GM12878 (cell line): ENCODE data around the gene HDAC7. TPM values are rescaled to one million over a fixed set of nuclear protein-coding genes. Genes with fewer than 3 reads are reported as not detected.
A peak's percentile ranks its signal among the peaks of the same experiment; 100 is the strongest.

Experiments
- ATAC-seq: fragments of 200-7000 bp; cut with Tn5 transposase; 3 replicates; pipeline ENCODE4 v1.9.1; 2020; ENCODE audit warnings: mild to moderate bottlenecking, moderate library complexity
- BruUV-seq: library from RNA; stranded (reverse); fragments of 400-500 nt; replicated peaks from 2 replicates; lab custom pipeline; 2021; lab: Mats Ljungman, UMichigan
- CTCF ChIA-PET: fragments of 300-600 bp; sonication (Branson Sonifier 250); formaldehyde crosslinking; extraction: SDS; loops from one replicate; lab custom pipeline; 2021; ENCODE audit warnings: inconsistent platforms; lab: Yijun Ruan, JAX
- POLR2A ChIA-PET: fragments of 350-600 bp; formaldehyde crosslinking; extraction: SDS; loops from one replicate; lab custom pipeline; 2021; ENCODE audit warnings: inconsistent platforms; lab: Charles Lee
- RAD21 ChIA-PET: fragments of 300-600 bp; sonication (Branson Sonifier 250); formaldehyde crosslinking; loops from one replicate; lab custom pipeline; 2023; ENCODE audit warnings: antibody characterized with exemption; ENCODE audit not compliant: unreplicated experiment; lab: Charles Lee
- SMC1A ChIA-PET: fragments of 300-600 bp; sonication (Branson Sonifier 250); formaldehyde crosslinking; loops from one replicate; lab custom pipeline; 2023; ENCODE audit not compliant: unreplicated experiment, uncharacterized antibody; lab: Charles Lee
- DNase-seq: peaks from one replicate; pipeline ENCODE4 v3.0.0-alpha.2; 2011; ENCODE audit warnings: low read depth, low spot score
- FAIRE-seq: peaks from 3 replicates; lab custom pipeline; 2011; peaks lifted over from hg19 to GRCh38; lab: Jason Lieb, UNC
- H2AFZ ChIP-seq: 2 replicates; pipeline ENCODE4 v1.6.0; 2011; ENCODE audit warnings: low read depth, low read length, control low read depth; ENCODE audit not compliant: control insufficient read depth
- H3K27ac ChIP-seq: 2 replicates; pipeline ENCODE4 v1.5.1; 2011; ENCODE audit warnings: control low read depth; ENCODE audit not compliant: control insufficient read depth, insufficient read depth
- H3K27me3 ChIP-seq, 2 experiments: replicated peaks in 1 of 2; 2 replicates each; pipeline versions ENCODE4 v1.6.0 to v1.6.1; 2011; ENCODE audit warnings: low read length in 1 of 2; ENCODE audit not compliant: control insufficient read depth in 2 of 2, insufficient read depth in 2 of 2
- H3K36me3 ChIP-seq, 2 experiments: 2 replicates each; pipeline ENCODE4 v1.5.1; 2011; ENCODE audit warnings: low read length in 1 of 2; ENCODE audit not compliant: control insufficient read depth in 2 of 2, insufficient read depth in 2 of 2
- H3K4me1 ChIP-seq: 2 replicates; pipeline ENCODE4 v1.6.1; 2011; ENCODE audit warnings: mild to moderate bottlenecking, low read length, moderate library complexity, mixed read lengths; ENCODE audit not compliant: control insufficient read depth, insufficient read depth
- H3K4me2 ChIP-seq: 2 replicates; pipeline ENCODE4 v1.6.0; 2011; ENCODE audit warnings: control low read depth; ENCODE audit not compliant: control insufficient read depth, insufficient read depth
- H3K4me3 ChIP-seq: fragments of 200-600 bp; sonication (generic); 2 replicates; pipeline ENCODE4 v1.5.1; 2016
- H3K79me2 ChIP-seq: 2 replicates; pipeline ENCODE4 v1.6.0; 2011; ENCODE audit warnings: low read length; ENCODE audit not compliant: control insufficient read depth, insufficient read depth
- H3K9ac ChIP-seq: 2 replicates; pipeline ENCODE4 v1.8.0; 2011; ENCODE audit warnings: low read length, control low read depth, mixed read lengths; ENCODE audit not compliant: control insufficient read depth, insufficient read depth
- H3K9me3 ChIP-seq: replicated peaks from 3 replicates; pipeline ENCODE4 v1.5.1; 2011; ENCODE audit warnings: mild to moderate bottlenecking, low read length; ENCODE audit not compliant: control insufficient read depth, insufficient read depth
- H4K20me1 ChIP-seq: 2 replicates; pipeline ENCODE4 v1.6.0; 2011; ENCODE audit not compliant: control insufficient read depth, insufficient read depth
- EP300 ChIP-seq, 2 experiments: fragments of 150-350 bp in 1 of 2; IDR thresholded peaks; 2 replicates each; pipeline ENCODE4 v1.6.1; 2011 to 2012; ENCODE audit warnings: low read depth in 2 of 2, low read length in 2 of 2, borderline replicate concordance in 1 of 2, improper control_type of control experiment in 1 of 2, inconsistent platforms in 1 of 2; ENCODE audit not compliant: control insufficient read depth in 1 of 2
- GATAD2B ChIP-seq: fragments of 450-650 bp; conservative IDR thresholded peaks from 2 replicates; pipeline ENCODE4 v1.6.1; 2017; ENCODE audit warnings: low read depth, mild to moderate bottlenecking, moderate library complexity
- HDAC2 ChIP-seq: fragments of 200-600 bp; sonication (generic); IDR thresholded peaks from 2 replicates; pipeline ENCODE4 v1.6.1; 2017
- IKZF2 ChIP-seq, 2 experiments: fragments of 450-650 bp; IDR thresholded peaks; 2 replicates each; pipeline ENCODE4 v1.6.1; 2017; ENCODE audit warnings: mild to moderate bottlenecking in 2 of 2, moderate library complexity in 2 of 2
- MEF2A ChIP-seq: IDR thresholded peaks from 2 replicates; pipeline ENCODE4 v1.6.1; 2011; ENCODE audit warnings: low read depth, mild to moderate bottlenecking, low read length, moderate library complexity; ENCODE audit not compliant: insufficient read depth
- NR2C1 ChIP-seq: fragments of 450-650 bp; IDR thresholded peaks from 2 replicates; pipeline ENCODE4 v1.6.1; 2017; ENCODE audit warnings: antibody characterized with exemption, mild to moderate bottlenecking, moderate library complexity
- NR2F1 ChIP-seq: fragments of 450-650 bp; conservative IDR thresholded peaks from 2 replicates; pipeline ENCODE4 v1.6.1; 2017; ENCODE audit warnings: mild to moderate bottlenecking
- NRF1 ChIP-seq: conservative IDR thresholded peaks from 2 replicates; pipeline ENCODE4 v1.6.1; 2011; ENCODE audit warnings: mild to moderate bottlenecking, low read depth, low read length, improper control_type of control experiment
- POLR2A ChIP-seq: IDR thresholded peaks from 2 replicates; pipeline ENCODE4 v1.6.1; 2011; ENCODE audit warnings: low read depth, mild to moderate bottlenecking, low read length
- POLR2AphosphoS2 ChIP-seq: IDR thresholded peaks from 2 replicates; pipeline ENCODE4 v1.6.1; 2011; ENCODE audit warnings: low read depth, mild to moderate bottlenecking, low read length, improper control_type of control experiment, moderate library complexity
- RAD21 ChIP-seq: IDR thresholded peaks from 2 replicates; pipeline ENCODE4 v1.6.1; 2011; ENCODE audit warnings: mild to moderate bottlenecking, low read depth, low read length, moderate library complexity; ENCODE audit not compliant: insufficient read depth
- STAT3 ChIP-seq: IDR thresholded peaks from 2 replicates; pipeline ENCODE4 v1.6.1; 2011; ENCODE audit warnings: low read depth, low read length, improper control_type of control experiment
- TAF1 ChIP-seq: IDR thresholded peaks from 2 replicates; pipeline ENCODE4 v1.6.1; 2011; ENCODE audit warnings: mild to moderate bottlenecking, low read depth, low read length, borderline replicate concordance
- ZSCAN29 ChIP-seq: fragments of 450-650 bp; IDR thresholded peaks from 2 replicates; pipeline ENCODE4 v1.6.1; 2017; ENCODE audit warnings: mild to moderate bottlenecking, moderate library complexity
- WGBS: methylation state at CpG from one replicate; pipeline ENCODE4 v1.1.6; 2016; ENCODE audit warnings: low lambda C conversion rate; ENCODE audit not compliant: insufficient replicate concordance, insufficient coverage; ENCODE audit errors: missing lambda C conversion rate; 5-methylcytosine and 5-hydroxymethylcytosine counted together
- in situ Hi-C: fragments of 300-500 bp; cut with MboI; formaldehyde crosslinking; loops from 9 replicates; pipeline ENCODE4 v1.14.3; 2018; ENCODE audit warnings: mixed read lengths
- intact Hi-C: fragments of 100-400 bp; cut with micrococcal nuclease; formaldehyde crosslinking; loops from one replicate; pipeline ENCODE4 v1.14.2; 2022; ENCODE audit not compliant: unreplicated experiment
- polyA plus RNA-seq, 11 experiments: library from polyadenylated mRNA; depleted of rRNA in 4 of 11; unstranded in 6 of 11; stranded (reverse) in 5 of 11; fragments of >200 nt; fragmentation: Nextera tagmentation in 4 of 11; fragmentation: Illumina TruSeq in 1 of 11; extraction: Ambion mirVana in 4 of 11; extraction: Trizol in 1 of 11; gene quantifications; 1 replicate in 1 of 11; 2 replicates in 10 of 11; pipeline versions ENCODE4 v1.2.1 to v1.2.3, GENCODE V29; 2011 to 2016; ENCODE audit warnings: inconsistent platforms in 2 of 11, missing spikeins in 2 of 11, low read depth in 1 of 11
- total RNA-seq, 4 experiments: library from RNA; depleted of rRNA in 3 of 4; stranded (reverse); fragments of >200 nt in 3 of 4; fragmentation: Illumina TruSeq in 1 of 4; extraction: Trizol in 1 of 4; gene quantifications; 2 replicates each; pipeline versions ENCODE4 v1.2.1 to v1.2.3, GENCODE V29; 2013 to 2021
- TF ChIP-seq, protein P1 (sequence below): IDR thresholded peaks from 2 replicates; pipeline ENCODE4 v1.6.1; 2012; ENCODE audit warnings: low read length, inconsistent platforms
- TF ChIP-seq, protein P2 (sequence below): fragments of 450-650 bp; IDR thresholded peaks from 2 replicates; pipeline ENCODE4 v1.6.1; 2018; ENCODE audit warnings: mild to moderate bottlenecking, low read depth, moderate library complexity; ENCODE audit not compliant: partially characterized antibody
- TF ChIP-seq, protein P3 (sequence below): fragments of 450-650 bp; IDR thresholded peaks from 2 replicates; pipeline ENCODE4 v1.6.1; 2014; ENCODE audit warnings: mild to moderate bottlenecking

HDAC7 gene
- total and polyA plus RNA-seq, 10 of the 15 experiments (the other 5 are each of a cell fraction or from before 2014, with no cell fraction given): 0.47 to 18.3 (median 5.4) TPM

DNA sequence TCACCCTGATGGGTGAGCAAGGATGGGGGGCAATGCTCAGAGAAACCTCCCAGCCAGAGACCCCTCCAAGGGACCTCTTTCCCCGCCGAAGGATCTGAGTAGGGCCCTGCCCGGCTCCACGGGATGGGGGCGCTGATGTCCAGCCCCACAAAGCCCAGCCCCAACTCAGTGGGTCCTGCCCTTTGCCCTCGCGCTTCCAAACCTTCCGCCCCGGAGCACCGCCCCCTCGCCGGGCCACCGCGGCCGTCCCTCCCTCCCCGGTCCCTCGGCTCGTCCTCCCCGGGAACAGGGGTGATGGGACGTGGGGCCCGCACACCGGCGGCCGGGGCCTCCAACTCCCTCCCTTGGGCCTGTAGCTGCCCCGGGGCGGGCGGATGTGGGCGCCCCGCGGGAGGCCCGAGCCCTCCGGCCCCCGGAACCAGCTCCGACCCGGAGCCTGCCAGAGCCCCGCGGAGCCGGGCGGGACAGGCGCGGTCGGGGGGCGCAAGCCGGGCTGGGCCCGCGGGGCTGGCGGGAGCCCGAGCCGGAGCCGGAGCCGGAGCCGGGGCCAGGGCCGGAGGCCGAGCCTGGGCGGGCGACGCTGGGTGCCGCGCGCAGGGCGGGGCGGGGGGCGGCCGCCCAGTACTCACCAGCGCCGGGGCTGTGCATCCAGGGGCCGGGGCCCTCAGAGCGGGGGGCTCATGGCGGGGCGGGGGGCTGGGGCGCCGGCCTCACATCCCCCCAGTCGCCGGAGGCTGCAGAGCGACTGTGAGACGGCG is 386 bp downstream of the HDAC7 start:
- BruUV-seq: no TSS peak
- POLR2A ChIA-PET: no interaction called here
- DNase-seq (no peak), ATAC-seq (peak; percentile 51), FAIRE-seq (no peak)
- intact Hi-C loops (no loop called here), in situ Hi-C loops (no loop called here)
- CTCF ChIA-PET: interaction anchor here (0.9 to 5.0 kb wide), 5 partner anchors 11 to 77 kb away, joined by 3 to 108 read pairs (median 8); no protein-coding TSS in a partner anchor
- Histone ChIP-seq H3K4me2 (peak overlapping the region; percentile 83), H3K27me3 (peaks cover 0 to 7% of the 10 kb centered on the region in 2 experiments; a peak in 3 of 4 replicates), H3K9ac (peak overlapping the region; percentile 49), H3K4me3 (peak overlapping the region; percentile 80), H3K36me3 (no peaks in the 10 kb centered on the region; a peak in 1 of 4 replicates), H2AFZ (peak overlapping the region; percentile 45), H3K79me2 (peaks cover 22% of the 10 kb centered on the region), H3K9me3 (no peaks in the 10 kb centered on the region), H3K27ac (peak overlapping the region; percentile 37), H4K20me1 (no peaks in the 10 kb centered on the region; the same call in 1 of the 2 replicates), H3K4me1 (peaks cover 32% of the 10 kb centered on the region)
- SMC1A ChIA-PET: interaction anchor here (0.9 to 3.4 kb wide), 6 partner anchors 9 to 77 kb away, joined by 3 to 24 read pairs (median 4); no protein-coding TSS in a partner anchor
- WGBS: 1% methylated on average over 44 of the region's 77 CpGs
- RAD21 ChIA-PET: interaction anchor here (0.6 to 5.3 kb wide), 4 partner anchors 11 to 66 kb away, joined by 3 to 92 read pairs (median 10); no protein-coding TSS in a partner anchor
- TF ChIP-seq NR2C1 (peak; percentile 69), NR2F1 (peak; percentile 89), POLR2A (peak; percentile 57), POLR2AphosphoS2 (no peak), NRF1 (no peak), RAD21 (peak; percentile 46), ZSCAN29 (no peak), TAF1 (no peak), IKZF2 (IDR thresholded peaks at IDR 0.05) (no peak; a peak in 1 of 4 replicates), HDAC2 (no peak), MEF2A (no peak), STAT3 (no peak), EP300 (IDR thresholded peaks at IDR 0.05; ENCODE audit: borderline replicate concordance in 1 of 2, control insufficient read depth in 1 of 2, low read depth in 2 of 2, low read length in 2 of 2) (no peak), GATAD2B (peak; percentile 49; the same call in 1 of the 2 replicates)
- TF ChIP-seq, protein P1, sequence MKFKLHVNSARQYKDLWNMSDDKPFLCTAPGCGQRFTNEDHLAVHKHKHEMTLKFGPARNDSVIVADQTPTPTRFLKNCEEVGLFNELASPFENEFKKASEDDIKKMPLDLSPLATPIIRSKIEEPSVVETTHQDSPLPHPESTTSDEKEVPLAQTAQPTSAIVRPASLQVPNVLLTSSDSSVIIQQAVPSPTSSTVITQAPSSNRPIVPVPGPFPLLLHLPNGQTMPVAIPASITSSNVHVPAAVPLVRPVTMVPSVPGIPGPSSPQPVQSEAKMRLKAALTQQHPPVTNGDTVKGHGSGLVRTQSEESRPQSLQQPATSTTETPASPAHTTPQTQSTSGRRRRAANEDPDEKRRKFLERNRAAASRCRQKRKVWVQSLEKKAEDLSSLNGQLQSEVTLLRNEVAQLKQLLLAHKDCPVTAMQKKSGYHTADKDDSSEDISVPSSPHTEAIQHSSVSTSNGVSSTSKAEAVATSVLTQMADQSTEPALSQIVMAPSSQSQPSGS: no peak
- TF ChIP-seq, protein P2, sequence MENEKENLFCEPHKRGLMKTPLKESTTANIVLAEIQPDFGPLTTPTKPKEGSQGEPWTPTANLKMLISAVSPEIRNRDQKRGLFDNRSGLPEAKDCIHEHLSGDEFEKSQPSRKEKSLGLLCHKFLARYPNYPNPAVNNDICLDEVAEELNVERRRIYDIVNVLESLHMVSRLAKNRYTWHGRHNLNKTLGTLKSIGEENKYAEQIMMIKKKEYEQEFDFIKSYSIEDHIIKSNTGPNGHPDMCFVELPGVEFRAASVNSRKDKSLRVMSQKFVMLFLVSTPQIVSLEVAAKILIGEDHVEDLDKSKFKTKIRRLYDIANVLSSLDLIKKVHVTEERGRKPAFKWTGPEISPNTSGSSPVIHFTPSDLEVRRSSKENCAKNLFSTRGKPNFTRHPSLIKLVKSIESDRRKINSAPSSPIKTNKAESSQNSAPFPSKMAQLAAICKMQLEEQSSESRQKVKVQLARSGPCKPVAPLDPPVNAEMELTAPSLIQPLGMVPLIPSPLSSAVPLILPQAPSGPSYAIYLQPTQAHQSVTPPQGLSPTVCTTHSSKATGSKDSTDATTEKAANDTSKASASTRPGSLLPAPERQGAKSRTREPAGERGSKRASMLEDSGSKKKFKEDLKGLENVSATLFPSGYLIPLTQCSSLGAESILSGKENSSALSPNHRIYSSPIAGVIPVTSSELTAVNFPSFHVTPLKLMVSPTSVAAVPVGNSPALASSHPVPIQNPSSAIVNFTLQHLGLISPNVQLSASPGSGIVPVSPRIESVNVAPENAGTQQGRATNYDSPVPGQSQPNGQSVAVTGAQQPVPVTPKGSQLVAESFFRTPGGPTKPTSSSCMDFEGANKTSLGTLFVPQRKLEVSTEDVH: no peak
- TF ChIP-seq, protein P3, sequence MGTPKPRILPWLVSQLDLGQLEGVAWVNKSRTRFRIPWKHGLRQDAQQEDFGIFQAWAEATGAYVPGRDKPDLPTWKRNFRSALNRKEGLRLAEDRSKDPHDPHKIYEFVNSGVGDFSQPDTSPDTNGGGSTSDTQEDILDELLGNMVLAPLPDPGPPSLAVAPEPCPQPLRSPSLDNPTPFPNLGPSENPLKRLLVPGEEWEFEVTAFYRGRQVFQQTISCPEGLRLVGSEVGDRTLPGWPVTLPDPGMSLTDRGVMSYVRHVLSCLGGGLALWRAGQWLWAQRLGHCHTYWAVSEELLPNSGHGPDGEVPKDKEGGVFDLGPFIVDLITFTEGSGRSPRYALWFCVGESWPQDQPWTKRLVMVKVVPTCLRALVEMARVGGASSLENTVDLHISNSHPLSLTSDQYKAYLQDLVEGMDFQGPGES: no peak
